ENCODE data around the gene CCL19. TPM values are rescaled to one million over a fixed set of nuclear protein-coding genes. Genes with fewer than 3 reads are reported as not detected.

The CCL19 gene
- total RNA-seq, 1 donor from 2014 or later: 0.39 TPM

Small RNAs within 50 kb of the gene (small RNA-seq; reads per million reads assigned to genes)
- gene CCL27 (ENCODE audit: low replicate concordance): not detected

Other genes starting within 250 kb of the CCL19 start
- 4.6 TPM for gene FAM219A, start 232.7 kb downstream of the CCL19 start, total RNA-seq
- gene DNAI1, start 232.5 kb downstream of the CCL19 start, total RNA-seq: 0.20 TPM
- gene ENHO, start 168.3 kb downstream of the CCL19 start, total RNA-seq: 3.3 TPM
- 7.5 TPM for gene CNTFR, start 101.6 kb downstream of the CCL19 start, total RNA-seq
- gene RPP25L, start 79.2 kb downstream of the CCL19 start, total RNA-seq: 10.4 TPM
- 60.6 TPM for gene DCTN3, start 70.8 kb downstream of the CCL19 start, total RNA-seq
- not detected for gene ARID3C, start 62.2 kb downstream of the CCL19 start, total RNA-seq
- 26.1 TPM for gene SIGMAR1, start 53.5 kb downstream of the CCL19 start, total RNA-seq
- 44.2 TPM for gene GALT, start 44.6 kb downstream of the CCL19 start, total RNA-seq
- gene IL11RA, start 39.1 kb downstream of the CCL19 start, total RNA-seq: 77.3 TPM
- gene CCL27, start 28.6 kb downstream of the CCL19 start, total RNA-seq: 7.6 TPM
- gene CCL21, start 18.9 kb upstream of the CCL19 start, total RNA-seq: 11.9 TPM

Measured in skin of body (tissue), 2 donors.